LNCaP clone FGC (cell line): ENCODE results near the gene CENPF.

ENCODE experiments used
- DNase-seq: peaks from one replicate; pipeline ENCODE4 v3.0.0-alpha.2; 2011; ENCODE audit warnings: low read depth
- H3K4me3 ChIP-seq: 2 replicates; pipeline ENCODE4 v1.5.1; 2011; ENCODE audit warnings: mild to moderate bottlenecking, low read depth, low read length, control low read depth
- CTCF ChIP-seq: IDR thresholded peaks from 2 replicates; pipeline ENCODE4 v1.5.1; 2012; ENCODE audit warnings: mild to moderate bottlenecking; ENCODE audit not compliant: control insufficient read depth, insufficient read depth; ENCODE audit errors: extremely low read depth

The CENPF gene

GRCh38 chr1:214634267-214634666 lies 31.3 kb downstream of the CENPF start:
- H3K4me3 ChIP-seq, result no peak overlapping the region
- no peak for DNase-seq
- no peak for TF ChIP-seq CTCF

GRCh38 chr1:214635086-214635485 lies 32.1 kb downstream of the CENPF start:
- TF ChIP-seq CTCF, result no peak

DNA sequence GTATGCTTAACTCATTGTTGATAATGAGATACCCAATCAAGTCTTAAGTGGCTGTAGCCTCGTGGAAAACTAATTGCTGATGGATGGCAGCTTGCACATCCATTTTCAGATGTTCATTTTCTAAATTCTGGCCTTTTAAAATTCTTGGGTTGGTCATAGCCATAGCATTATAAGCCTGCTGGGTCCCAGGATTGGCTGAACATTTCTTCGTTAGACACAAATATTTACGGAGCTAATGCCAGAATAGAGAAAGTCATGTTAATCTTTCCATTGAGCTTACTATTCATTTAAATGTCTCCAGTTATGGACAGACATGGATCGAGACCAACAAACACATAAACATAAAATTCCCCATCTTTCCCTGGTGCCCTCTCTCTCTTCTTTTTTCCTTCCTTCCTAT lies 32.5 kb downstream of the CENPF start:
- DNase-seq, result no peak
- no peak for TF ChIP-seq CTCF
- H3K4me3 ChIP-seq, result no peak overlapping the region

More at GRCh38 chr1:214635086-214635485, 32.1 kb downstream of the CENPF start:
- no peak overlapping the region for H3K4me3 ChIP-seq
- no peak for DNase-seq

- TF ChIP-seq CTCF, result no peak
- DNase-seq, result no peak
These were observed 33.4 kb downstream of the CENPF start for GRCh38 chr1:214636436-214636835.

GRCh38 chr1:214637125-214637524 lies 34.1 kb downstream of the CENPF start:
- DNase-seq, result peak; percentile 8
- H3K4me3 ChIP-seq, result no peak overlapping the region
- TF ChIP-seq CTCF, result no peak

More at GRCh38 chr1:214636436-214636835, 33.4 kb downstream of the CENPF start:
- H3K4me3 ChIP-seq, result no peak overlapping the region

DNA sequence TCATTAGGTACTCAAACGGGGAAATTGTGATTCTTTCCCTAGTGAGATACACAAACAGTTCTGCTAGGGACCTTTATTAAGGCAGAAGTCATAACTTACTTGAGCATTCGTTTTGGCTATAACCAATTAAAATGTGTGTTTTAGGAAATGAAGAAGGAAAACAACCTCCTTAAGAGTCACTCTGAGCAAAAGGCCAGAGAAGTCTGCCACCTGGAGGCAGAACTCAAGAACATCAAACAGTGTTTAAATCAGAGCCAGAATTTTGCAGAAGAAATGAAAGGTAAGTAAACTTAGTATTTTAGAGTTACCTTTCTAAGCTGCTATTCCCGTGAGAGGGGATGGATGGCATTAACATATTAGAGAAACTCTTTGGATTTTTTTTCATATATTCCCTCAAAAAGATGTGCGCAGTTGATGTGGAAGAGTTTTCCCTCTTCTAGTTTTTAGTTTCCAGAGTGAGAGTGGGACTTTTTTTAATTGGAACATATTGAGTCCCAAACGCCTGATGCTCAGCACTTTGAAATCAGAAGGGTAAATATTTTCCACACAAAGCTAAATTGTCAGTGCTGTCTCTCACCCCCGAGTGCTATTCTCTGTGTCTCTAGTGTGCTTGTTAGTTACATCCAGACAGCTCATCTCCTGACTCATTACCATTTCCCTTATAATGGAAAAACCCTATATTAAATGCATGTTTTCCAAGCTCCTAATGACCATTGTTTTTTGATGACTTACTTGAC lies 34.9 kb downstream of the CENPF start:
- no peak overlapping the region for H3K4me3 ChIP-seq
- DNase-seq, result peak; percentile 40
- TF ChIP-seq CTCF, result peak; percentile 82

DNA sequence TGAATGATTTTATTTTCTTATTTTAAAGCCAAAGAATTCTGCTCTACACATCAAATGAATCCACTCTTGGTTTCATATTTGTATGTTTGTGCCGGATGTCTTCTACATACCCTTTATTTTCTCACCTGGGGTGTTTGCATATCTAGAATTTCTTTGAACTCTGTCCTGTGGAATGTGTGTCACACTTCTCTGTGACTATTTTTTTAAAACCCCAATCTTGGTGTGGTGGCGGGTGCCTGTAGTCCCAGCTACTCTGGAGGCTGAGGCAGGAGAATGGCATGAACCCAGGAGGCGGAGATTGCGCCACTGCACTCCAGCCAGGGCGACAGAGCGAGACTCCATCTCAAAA lies 35.4 kb downstream of the CENPF start:
- no peak for TF ChIP-seq CTCF
- DNase-seq, result no peak
- no peak overlapping the region for H3K4me3 ChIP-seq
